Dermis microvascular lymphatic vessel endothelial cell (primary cell): ENCODE results near the gene AATF. TPM values are rescaled to one million over a fixed set of nuclear protein-coding genes. Genes with fewer than 3 reads are reported as not detected.

Experiments
- DNase-seq, 2 donors: peaks; one replicate each; pipeline versions ENCODE4 v3.0.0 to v3.0.0-alpha.2; 2010; ENCODE audit warnings: low read depth in 2 of 2
- total RNA-seq: library from RNA; depleted of rRNA; stranded (reverse); fragments of >200 nt; gene quantifications from 2 replicates; pipeline ENCODE4 v1.2.1, GENCODE V29; 2014

AATF gene
- total RNA-seq, 1 donor from 2014 or later: 18.9 TPM

DNA sequence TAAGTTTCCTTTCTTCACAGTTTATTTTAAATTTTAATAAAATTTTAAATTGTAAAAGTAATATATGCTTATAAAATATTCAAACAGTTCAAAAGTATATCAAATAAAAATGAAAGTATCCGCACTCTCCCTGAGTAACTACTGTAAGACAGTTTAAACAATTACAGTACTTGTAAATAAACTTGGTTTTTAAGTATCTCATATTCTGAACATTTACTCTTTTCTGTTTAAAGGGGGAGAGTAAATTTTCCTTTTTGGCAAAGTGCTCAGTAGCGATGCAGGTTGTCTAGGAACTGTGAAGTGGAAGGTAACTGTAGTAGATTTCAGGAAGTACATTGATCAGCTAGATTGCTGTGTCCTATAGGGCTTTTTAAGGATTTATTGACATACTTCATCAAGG, 28.8 kb downstream of the AATF start:
- no peak for DNase-seq

DNA sequence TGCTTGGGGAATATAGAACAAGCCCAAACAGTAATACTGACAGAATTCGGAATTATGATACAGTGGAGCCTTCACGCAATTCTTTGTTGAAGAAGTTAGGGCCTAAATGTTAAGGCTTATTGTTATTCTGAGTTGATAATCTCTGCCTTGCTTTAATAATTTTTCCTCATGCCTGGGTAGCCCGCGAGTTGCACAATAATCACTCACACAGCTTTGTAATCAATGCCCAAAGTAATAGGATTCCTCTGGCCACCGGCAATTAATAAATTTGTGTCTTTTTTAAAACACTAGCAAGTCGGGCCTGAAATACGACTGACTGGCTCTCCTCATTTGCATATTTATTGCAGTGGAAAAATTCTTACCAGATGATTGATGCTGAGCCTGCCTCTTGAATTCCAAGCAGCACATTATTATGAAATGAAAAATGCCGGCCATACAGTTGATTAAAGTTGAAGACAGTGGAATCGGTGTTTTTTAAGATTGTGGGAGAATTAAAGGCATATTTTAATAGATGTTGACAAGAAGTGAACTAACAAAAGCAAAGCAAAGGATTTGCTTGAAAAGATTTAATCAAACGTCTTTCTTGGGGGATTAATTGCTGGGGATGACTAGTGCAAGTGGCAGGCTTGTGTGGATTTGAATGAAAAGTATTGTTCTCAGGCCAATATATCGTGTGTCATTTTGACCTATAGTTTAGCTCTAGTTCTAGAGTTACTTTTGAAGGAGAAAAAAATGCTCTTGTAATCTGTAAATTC, 30.2 kb downstream of the AATF start:
- peak in 1 of 2 donors; percentile 40 for DNase-seq

DNA sequence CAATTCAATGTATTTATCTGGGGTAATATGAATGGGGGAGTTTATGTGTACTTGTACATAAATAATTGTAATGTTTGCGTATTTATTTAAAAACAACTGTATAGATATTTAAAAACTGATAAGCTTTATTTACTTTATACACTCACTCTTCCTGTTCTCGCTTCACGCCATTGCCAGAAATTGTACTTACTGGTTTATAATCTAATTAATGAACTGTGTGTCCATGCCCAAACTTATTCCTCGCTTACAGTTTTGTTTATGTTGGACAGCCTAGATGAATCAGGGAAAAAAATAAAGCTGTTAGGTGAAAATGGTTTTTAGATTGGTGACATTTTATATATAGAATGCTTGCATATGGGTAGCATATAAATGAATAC, 30.8 kb downstream of the AATF start:
- DNase-seq: peak in 1 of 2 donors; percentile 42

DNA sequence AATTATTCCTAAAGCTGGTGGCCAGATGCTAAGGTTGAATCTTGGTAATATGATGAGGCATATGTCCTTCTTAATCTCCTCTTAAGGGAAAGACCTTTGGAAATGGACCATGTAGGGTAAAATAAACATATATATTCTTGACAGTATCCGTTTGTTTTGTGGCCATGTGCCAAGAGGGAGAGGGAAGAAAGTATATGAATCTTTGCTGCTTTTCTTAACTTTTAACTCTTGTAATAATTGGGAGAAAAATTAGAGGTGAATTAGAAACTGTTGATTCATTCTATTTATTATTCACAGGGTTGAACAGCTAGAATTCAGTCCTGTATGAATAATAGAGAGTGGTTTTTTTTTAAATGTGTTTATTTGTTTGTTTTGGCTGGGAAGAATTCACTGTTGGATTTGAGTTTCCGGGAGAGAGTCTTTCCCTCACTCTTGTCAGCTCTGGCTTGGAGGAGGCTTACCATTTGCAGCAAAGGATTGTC, 31.6 kb downstream of the AATF start:
- peak in 1 of 2 donors; percentile 59 for DNase-seq

DNA sequence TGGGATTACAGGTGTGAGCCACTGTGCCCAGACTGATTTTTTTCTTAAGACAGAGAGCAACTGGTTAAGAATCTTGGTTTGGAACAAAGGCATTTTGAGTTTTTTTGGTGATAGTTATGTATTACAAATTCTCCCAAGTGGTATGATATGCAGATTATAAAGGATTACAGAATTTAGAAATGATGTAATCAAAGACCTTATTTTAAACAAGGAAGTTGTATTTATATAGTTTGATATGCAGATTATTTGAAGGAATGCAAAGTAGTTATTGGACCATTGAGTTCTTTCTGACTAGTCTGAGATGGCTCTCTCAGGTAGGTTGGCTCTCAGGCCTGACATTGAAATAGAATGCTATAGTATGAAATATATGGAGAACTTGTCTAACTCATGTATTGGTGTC, 34.9 kb downstream of the AATF start:
- no peak for DNase-seq

DNA sequence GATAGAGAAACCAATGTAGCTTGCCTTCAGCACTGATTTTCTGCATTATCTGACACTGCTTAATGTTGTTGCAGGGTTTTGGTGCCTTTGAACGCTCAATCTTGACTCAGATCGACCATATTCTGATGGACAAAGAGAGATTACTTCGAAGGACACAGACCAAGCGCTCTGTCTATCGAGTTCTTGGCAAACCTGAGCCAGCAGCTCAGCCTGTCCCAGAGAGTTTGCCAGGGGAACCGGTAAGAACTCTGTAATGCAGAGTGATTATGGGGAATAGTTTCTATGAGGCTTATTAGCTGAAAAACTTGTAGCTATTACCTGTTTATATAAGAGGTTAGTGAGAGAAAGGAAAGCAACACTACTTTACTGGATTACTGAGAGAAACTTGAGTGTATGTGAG, 40.4 kb downstream of the AATF start:
- no peak for DNase-seq

DNA sequence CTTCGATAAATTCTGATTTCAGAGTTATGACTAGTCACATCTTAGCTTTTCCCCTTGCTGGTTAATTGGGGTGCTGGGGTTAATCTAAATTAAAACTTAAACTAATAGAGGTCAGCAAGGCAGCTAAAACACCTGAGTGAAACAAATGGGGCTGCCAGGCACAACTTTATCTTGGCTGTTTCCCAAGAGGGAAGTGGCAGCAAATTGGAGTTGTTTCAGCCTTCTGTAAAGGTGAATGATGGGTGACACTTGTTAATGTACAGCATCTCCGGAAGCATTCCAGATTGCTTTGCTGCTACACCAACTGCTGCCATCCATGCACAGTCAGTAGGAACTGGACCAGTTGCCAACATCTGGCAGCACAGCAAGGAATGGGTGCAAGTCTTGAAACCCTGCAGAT, 43.9 kb downstream of the AATF start:
- no peak for DNase-seq

DNA sequence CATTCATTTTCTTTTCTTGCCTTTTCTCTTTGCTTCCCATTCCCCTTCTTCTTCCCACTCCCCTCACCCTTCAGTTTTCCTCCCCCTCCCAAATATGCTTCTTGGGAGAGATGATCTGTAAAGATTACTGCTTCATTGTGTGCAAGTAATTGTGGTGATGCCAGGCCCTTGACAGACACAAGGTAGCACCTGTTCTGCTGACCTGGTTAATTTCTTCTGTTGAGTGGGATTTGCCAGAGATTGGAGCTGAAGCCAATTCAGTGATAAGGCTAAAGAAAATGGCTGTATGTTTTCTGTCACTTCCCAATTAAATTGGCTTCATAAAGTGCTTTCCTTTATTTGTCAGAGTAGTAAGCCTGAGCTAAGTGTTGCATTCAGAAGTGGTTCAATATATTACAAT, 44.5 kb downstream of the AATF start:
- no peak for DNase-seq

DNA sequence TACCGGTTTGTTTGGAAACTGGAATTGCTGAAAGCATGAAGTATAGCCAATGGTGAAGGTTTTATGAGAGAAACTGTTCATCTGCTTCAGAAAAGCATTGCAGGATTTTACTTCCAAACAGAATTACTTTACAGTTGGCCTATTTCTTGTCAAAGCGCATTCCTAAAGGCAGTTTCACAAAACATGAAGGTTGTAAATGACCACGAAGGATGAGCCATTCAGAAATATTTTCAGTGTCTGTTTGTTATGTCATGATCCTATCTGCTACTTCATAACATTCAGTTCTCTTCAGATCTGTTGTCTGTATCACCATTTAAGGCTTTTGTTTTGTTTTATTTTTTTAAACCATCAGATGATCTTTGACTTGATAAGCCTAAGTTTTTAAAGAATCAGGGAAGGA, 45.7 kb downstream of the AATF start:
- DNase-seq: no peak

DNA sequence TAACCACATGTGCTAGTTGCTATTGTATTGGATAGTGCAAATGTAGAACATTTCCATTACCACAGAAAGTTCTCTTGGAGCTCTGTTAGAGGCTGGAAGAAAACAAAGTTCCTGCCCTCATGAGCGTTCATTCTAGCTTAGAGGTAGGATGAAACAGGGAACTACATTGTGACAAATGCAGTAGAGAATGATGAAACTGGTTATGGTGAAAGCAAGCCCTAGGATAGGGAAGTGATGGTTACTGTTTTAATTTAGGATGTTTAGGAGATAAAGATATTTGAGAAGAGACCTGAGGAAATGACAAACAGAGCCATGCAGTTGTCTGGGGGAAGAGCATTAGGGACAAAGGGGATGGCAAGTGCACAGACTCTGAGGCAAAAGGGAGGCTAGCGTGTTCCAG, 50.7 kb downstream of the AATF start:
- DNase-seq: no peak

DNA sequence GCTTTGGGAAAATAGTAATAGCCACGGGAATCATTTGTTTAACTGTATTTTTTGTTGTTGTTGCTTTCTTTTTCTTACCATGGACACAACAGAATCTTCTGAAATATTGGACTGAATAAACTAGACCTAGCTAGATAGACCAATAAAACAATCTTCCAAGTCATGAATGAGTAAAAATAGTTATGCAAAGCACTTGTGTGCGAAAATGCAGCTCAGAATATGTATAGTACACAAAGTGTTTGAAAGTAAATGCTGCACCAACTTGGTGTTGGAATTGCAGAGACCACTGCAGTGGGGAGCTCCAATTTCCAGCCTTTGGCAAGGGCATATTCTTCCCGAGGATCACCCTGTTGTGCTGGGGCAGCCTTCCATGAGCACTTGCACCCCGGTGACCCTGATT, 68.0 kb downstream of the AATF start:
- no peak for DNase-seq

DNA sequence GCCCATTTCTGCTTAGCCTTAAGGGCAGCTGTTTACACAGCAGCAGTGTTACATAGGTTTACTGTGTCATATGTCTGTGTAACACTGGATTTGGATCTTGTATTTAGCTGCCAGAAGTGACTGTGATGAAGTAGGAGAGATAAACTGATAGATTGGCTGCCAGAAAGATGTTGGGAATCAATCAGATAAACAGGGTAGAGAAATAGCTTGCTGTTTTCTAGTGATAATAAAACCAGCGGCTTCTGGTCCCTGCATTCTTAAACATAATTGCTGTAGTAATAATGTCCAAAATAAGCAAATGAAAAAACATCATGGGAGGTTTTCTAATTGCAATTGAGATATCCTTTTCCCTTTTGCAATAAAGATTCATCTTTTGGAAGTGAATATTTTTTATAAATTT, 68.7 kb downstream of the AATF start:
- no peak for DNase-seq

DNA sequence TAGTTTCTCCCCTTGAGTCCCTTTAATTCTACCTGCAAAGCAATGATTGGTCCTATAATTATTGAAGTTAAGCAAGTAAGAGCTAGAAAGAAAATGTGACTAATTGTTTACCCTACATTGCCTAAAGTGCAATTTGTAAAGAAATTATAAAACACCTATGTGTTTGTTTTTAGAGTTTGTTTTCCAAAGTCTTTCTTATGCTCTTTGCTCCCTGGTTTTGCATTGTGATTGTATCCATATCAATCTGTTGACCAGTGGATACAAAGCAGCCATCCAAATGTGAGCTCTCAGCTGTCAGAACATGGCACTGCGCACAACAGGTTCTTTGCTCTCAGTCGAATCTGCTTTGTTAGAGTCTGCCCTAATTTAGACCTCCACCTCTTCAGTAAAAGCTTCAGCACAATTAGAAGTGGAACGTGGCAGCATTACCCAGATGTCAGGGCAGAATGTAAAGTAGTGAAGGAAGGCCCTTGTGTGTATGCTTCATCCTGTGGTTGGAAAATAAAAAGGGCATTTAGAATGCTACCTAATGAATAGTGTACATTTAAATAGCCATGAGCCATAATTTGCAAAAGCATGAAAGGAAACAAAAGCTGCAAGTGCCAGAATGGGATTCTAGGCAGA, 70.5 kb downstream of the AATF start:
- DNase-seq: no peak

DNA sequence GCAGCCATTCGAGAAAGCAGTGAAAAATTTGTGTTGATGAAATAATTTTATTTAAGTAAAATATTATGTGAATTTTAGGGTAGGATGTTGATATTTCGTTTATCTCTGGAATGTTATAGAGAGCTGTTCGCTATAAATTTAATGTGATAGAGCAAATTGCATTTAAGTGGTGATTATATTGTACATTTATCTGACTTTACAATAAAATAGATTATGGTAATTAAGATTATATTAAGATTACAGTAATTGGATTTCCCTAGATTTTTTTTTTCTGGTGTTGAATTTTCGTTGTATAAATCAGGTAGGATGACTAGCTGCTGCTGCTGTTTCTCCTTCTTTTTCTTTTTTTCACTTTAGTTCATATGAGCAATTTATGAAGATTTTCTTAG, 71.0 kb downstream of the AATF start:
- no peak for DNase-seq

DNA sequence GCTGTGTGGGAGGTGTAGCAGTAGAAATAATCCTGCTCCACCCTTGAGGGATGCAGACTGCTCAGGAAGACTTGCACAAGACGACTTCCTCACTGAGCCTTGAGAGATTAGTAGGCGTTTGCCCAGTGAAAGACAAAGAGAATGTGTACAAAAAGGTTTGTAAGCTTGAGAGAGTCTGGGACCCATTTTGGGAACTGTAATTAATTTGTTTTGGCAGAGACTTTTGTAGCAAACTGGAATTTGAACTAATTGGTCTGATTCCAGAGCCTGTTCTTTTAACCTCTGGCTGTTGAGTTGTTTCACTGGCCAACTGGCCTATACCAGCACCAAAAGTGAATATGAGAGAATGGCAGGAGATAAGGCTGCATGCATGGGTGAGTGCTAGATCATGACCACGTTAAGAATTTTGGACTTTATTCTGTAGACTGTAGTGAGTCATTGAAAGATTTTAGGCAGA, 75.5 kb downstream of the AATF start:
- no peak for DNase-seq

DNA sequence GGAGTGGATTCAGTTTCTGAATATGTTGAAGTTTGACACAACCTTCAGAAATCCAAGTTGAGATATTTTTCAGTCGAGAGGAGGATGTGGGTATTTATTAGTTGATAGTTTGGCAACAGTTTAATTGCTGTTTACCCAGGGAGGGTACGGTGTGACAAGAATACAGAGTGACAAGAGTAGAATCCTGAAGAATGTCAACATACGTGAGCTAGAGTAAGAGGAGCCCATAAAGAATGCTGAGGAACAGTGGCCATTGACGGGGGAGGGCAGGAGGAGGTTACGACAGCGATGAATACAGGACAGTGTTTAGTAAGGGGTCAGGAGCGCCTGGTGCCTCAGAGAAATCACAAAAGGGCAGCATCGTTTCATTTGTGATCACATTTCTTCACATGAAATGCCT, 76.5 kb downstream of the AATF start:
- DNase-seq: no peak

DNA sequence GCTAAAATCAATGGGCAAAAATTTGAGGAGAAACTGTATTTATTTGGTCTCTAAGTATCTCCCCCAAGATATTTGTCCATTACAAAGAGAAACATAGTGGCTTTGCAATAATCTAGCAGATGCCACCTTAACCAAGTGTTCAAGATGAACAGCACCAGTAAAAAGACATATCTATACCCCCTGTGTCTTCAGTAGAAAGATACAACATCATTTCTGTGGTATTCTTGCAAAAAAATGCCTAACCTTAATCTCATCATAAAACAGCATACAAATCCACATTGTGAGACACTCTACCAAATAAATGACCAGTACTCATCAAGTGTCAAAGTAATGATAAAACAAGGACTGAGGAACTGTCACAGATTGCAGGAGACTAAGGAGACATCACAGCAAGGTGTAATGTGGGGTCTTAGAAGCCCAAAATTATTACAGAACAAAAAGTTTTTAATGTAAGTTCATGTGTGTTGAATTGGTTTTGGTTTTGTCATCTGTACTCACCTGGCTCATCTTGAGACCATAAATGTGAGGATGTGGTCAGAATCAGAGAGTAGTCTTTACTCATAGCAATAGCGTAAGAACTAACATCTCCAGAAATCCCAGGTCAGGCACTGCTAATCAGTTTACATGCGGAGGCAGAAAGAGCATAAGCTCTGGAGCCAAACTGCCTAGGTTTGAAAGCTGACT, 77.2 kb downstream of the AATF start:
- DNase-seq: no peak

DNA sequence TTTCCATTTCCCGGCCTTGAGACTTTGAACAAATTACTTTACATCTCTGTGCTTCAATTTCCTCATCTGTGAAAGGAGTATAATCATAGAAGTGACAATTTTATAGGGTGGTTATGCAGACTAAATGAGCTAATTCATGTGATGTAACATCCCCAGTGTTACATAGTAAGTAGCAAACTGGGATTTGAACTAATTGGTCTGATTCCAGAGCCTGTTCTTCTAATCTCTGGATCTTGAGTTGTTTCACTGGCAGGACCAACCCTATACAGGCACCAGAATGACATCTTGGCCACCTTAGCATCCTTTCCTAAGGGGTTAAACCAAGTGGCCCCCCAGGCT, 77.7 kb downstream of the AATF start:
- DNase-seq: no peak

DNA sequence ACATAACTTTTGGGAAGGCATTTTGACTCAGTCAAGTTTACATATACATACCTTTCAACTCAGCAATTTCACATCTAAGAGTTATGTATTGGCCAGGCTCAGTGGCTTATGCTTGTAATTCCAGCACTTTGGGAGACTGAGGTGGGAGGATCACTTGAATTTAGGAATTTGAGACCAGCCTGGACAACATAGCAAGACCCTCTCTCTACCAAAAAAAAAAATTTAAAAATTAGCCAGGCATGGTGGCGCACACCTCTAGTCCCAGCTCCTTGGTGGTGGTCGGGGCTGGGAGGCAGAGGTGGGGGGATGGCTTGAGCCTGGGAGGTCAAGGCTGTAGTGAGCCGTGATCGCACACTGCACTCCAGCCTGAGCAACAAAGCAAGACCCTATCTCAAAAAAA, 79.3 kb downstream of the AATF start:
- no peak for DNase-seq

DNA sequence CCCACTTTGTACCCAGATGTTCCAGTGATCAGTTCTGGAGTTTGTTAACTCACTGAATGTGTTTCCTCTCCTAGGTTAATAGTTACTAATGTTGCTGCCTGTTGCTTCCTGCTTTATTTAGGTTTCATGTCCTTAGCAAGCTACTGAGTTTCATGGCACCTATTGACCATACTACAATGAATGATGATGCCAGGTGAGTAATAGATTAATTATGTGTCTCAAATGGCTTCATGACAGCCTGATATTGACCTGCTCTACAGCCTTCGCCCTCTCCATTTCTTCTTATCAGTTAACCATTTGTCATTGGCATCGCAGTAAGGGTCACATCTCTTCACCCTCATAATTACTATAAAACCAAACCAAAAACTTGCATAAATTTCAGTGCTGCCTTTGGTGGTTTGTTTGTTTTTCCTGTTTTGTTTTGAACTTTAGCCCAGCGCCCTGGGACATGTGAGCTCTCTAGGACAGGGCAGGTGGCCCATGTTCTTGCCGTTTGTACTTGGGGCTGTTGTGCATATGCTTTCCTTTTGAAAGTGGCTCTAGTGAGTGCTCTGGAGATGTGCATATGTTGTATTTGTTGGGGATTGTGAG, 82.8 kb downstream of the AATF start:
- DNase-seq: no peak

DNA sequence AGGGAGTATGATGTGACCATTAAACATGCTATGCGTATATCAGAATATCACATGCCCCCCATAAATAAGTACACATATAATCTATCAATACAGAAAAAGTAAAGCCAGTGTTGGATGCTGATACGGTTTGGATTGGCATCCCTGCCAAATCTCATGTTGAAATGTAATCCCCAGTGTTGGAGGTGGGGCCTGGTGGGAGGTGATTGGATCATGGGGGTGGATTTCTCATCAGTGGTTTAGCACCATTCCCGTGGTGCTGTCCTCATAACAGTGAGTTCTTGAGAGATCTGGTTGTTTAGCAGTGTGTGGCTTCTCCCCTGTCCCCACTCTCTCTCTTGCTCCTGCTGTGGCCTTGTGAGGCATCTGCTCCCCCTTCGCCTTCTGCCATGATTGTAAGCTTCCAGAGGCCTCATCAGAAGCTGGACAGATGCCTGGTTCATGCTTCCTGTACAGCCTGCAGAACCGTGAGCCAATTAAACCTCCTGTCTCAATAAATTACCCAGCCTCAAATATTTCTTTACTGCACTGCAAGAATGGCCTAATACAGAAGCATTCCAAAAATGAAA, 88.9 kb downstream of the AATF start:
- DNase-seq: no peak

DNA sequence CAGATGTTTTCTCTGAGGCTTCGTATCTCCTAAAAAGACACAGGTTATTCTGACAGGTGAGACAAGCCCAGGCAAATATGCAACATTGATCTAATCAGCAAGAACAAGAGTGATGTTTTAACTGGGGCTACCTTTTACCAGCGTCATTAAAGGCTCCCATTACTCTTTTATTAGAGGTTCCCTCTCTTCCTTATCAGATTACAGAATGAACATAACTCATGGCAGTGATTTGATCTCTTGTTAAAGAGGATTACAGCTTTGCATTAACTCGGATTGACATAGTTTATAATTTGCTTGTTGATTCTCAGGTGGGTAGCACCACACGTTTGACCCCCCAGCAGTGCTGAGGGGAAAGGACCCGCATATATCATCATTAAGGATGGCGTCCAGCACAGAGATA, 90.5 kb downstream of the AATF start:
- DNase-seq: no peak
